Aorta (tissue), 5 donors: ENCODE measurements around the gene SHROOM4. TPM values are rescaled to one million over a fixed set of nuclear protein-coding genes. Genes with fewer than 3 reads are reported as not detected.

Experiments
- ATAC-seq: fragments of 200-7000 bp; cut with Tn5 transposase; one replicate; pipeline ENCODE4 v1.9.1; 2022; ENCODE audit warnings: moderate library complexity; ENCODE audit not compliant: low FRiP score
- DNase-seq, 2 donors: peaks; one replicate each; pipeline ENCODE4 v3.0.0-alpha.2; 2020
- H3K27ac ChIP-seq, 2 donors: one replicate each; pipeline ENCODE4 v1.5.1; 2013; ENCODE audit warnings: low read length in 2 of 2, mild to moderate bottlenecking in 2 of 2, moderate library complexity in 2 of 2, control low read depth in 1 of 2, inconsistent platforms in 1 of 2, low read depth in 1 of 2
- H3K27me3 ChIP-seq, 2 donors: one replicate each; pipeline ENCODE4 v1.6.1; 2013; ENCODE audit warnings: control low read depth in 1 of 2, low read length in 1 of 2, mild to moderate bottlenecking in 1 of 2, moderate library complexity in 1 of 2; ENCODE audit not compliant: insufficient read depth in 2 of 2, control insufficient read depth in 1 of 2
- H3K36me3 ChIP-seq, 2 donors: one replicate each; pipeline ENCODE4 v1.6.1; 2013; ENCODE audit warnings: control low read depth in 1 of 2, low read length in 1 of 2, mild to moderate bottlenecking in 1 of 2; ENCODE audit not compliant: insufficient read depth in 2 of 2, control insufficient read depth in 1 of 2
- H3K4me1 ChIP-seq, 2 donors: one replicate each; pipeline ENCODE4 v1.6.1; 2013; ENCODE audit warnings: low read length in 2 of 2, control low read depth in 1 of 2, mild to moderate bottlenecking in 1 of 2, moderate library complexity in 1 of 2; ENCODE audit not compliant: insufficient read depth in 2 of 2, control insufficient read depth in 1 of 2
- H3K4me3 ChIP-seq, 2 donors: one replicate each; pipeline ENCODE4 v1.5.1; 2013; ENCODE audit warnings: low read length in 2 of 2, control low read depth in 1 of 2, mild to moderate bottlenecking in 1 of 2
- H3K9me3 ChIP-seq: one replicate; pipeline ENCODE4 v1.6.1; 2013; ENCODE audit warnings: mild to moderate bottlenecking, low read length; ENCODE audit not compliant: control insufficient read depth
- WGBS, 2 donors: extraction: QIAGEN DNeasy Blood & Tissue Kit; methylation state at CpG; one replicate each; pipeline ENCODE4 v1.1.7; 2013; 5-methylcytosine and 5-hydroxymethylcytosine counted together
- intact Hi-C, 2 donors: fragments of 100-400 bp; cut with DNase I; formaldehyde crosslinking; loops; one replicate each; pipeline versions ENCODE4 v1.14.2 to v1.15.0; 2022
- polyA plus RNA-seq, 2 donors: library from polyadenylated mRNA; stranded (reverse); fragments of 200-250 nt; gene quantifications; one replicate each; pipeline ENCODE4 v1.2.3, GENCODE V29; 2013
- total RNA-seq, 2 donors: library from RNA; stranded (reverse); fragmentation: NEBNext Ultra II Directional; extraction: Animal tissue kit (Norgen Biotek cat#: 25700); gene quantifications; one replicate each; pipeline ENCODE4 v1.2.1, GENCODE V29; 2021
- donor health status: healthy with polysubstance abuse.
- donor health status: Bipolar disorder and iron deficiency.
- donor health status: DM: no; HTN: no; CAD: no.
- donor health status: DM: no; HTN: no; CAD: no.
- donor health status: DM: yes; HTN: yes; CAD: no.

The SHROOM4 gene
- total and polyA plus RNA-seq, 4 donors: 0.38 to 16.4 (median 7.5) TPM

- Histone ChIP-seq H3K4me3 (no peak overlapping the region), H3K36me3 (no peaks in the 10 kb centered on the region), H3K4me1 (no peaks in the 10 kb centered on the region), H3K9me3 (no peaks in the 10 kb centered on the region), H3K27me3 (no peaks in the 10 kb centered on the region), H3K27ac (no peak overlapping the region)
- DNase-seq (no peak), ATAC-seq (no peak)
- intact Hi-C loops: loop anchor here in 1 of 2 donors (5.0 kb wide), 1 partner anchor 663 kb away; no protein-coding TSS in a partner anchor
- WGBS, 2 donors: 6 to 7% methylated on average over 2 of the region's 2 CpGs
These were observed 234.0 kb downstream of the SHROOM4 start for GRCh38 chrX:50579955-50580354.

GRCh38 chrX:50577326-50577725 is 236.7 kb downstream of the SHROOM4 start:
- Histone ChIP-seq H3K27me3 (no peaks in the 10 kb centered on the region), H3K4me1 (no peaks in the 10 kb centered on the region), H3K36me3 (no peaks in the 10 kb centered on the region), H3K27ac (no peak overlapping the region), H3K4me3 (no peak overlapping the region), H3K9me3 (no peaks in the 10 kb centered on the region)
- DNase-seq: no peak
- intact Hi-C loops: no loop called here
- WGBS, 2 donors: 28 to 31% methylated on average over 1 of the region's 1 CpG
- ATAC-seq: no peak

- Histone ChIP-seq H3K27ac (no peak overlapping the region), H3K27me3 (no peaks in the 10 kb centered on the region), H3K4me1 (no peaks in the 10 kb centered on the region), H3K4me3 (no peak overlapping the region), H3K36me3 (no peaks in the 10 kb centered on the region), H3K9me3 (no peaks in the 10 kb centered on the region)
- intact Hi-C loops: no loop called here
- DNase-seq (no peak), ATAC-seq (no peak)
- WGBS, 2 donors: 9 to 16% methylated on average over 1 of the region's 1 CpG
These were observed 246.4 kb downstream of the SHROOM4 start for GRCh38 chrX:50567636-50568035.

GRCh38 chrX:50565718-50566117 is 248.3 kb downstream of the SHROOM4 start:
- H3K27ac ChIP-seq: no peak overlapping the region
- no peaks in the 10 kb centered on the region for H3K36me3 ChIP-seq
- 37 to 74% methylated on average over 4 of the region's 4 CpGs for WGBS, 2 donors
- no peaks in the 10 kb centered on the region for H3K27me3 ChIP-seq
- DNase-seq (no peak), ATAC-seq (no peak)
- H3K4me1 ChIP-seq: no peaks in the 10 kb centered on the region
- no peak overlapping the region for H3K4me3 ChIP-seq
- intact Hi-C loops: no loop called here
- H3K9me3 ChIP-seq: no peaks in the 10 kb centered on the region

Other genes starting within 250 kb of the SHROOM4 start
- gene BMP15, start 96.5 kb upstream of the SHROOM4 start, total RNA-seq: not detected
- gene BMP15, start 96.5 kb upstream of the SHROOM4 start, polyA plus RNA-seq: not detected